Activated CD4-positive, alpha-beta T cell treated with anti-CD3 and anti-CD28 coated beads, Interleukin-2, Interleukin-6, amounts not matched to agents 100 ng/mL and 50 ng/mL, durations not matched to agents 16 hours and 8 hours (primary cell): ENCODE data around the gene IZUMO2.

Source experiments
- DNase-seq: peaks from one replicate; pipeline ENCODE4 v3.0.0-alpha.2; 2020

The IZUMO2 gene

DNA sequence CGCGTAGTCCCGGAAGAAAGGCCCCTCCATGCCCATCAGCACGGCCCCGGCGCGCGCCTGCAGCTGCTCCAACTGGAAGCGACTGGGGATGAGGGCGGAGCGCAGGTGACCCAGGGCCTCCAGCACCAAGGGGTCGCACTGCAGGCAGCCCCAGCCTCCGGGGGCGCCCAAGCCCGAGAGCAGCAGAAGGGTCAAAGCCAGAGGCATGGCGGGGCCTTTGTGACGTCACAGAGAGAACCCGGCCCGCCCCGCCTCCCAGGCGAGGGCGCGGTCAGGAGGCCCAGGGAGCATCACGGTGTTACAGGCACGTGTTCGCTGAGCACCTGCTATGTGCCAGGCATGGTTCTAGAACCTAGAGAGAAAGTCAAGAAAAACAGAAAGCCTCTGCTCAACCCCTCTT lies at the start of gene IZUMO2:
TSS of gene IZUMO2 (minus strand) at position 294 of the 400 bp plus-strand sequence. CDS start at position 207, 87 bp downstream.
- DNase-seq, result no peak

DNA sequence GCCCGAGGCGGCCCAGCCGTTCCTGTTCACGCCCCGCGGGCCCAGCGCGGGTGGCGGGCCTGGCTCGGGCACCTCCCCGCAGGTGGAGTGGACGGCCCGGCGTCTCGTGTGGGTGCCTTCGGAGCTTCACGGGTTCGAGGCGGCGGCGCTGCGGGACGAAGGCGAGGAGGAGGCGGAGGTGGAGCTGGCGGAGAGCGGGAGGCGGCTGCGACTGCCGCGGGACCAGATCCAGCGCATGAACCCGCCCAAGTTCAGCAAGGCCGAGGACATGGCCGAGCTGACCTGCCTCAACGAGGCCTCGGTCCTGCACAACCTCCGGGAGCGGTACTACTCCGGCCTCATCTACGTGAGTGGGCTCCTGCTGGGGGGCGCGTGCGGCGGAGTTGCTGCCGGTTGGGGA lies 47.3 kb upstream of the IZUMO2 start:
- DNase-seq, result no peak

DNA sequence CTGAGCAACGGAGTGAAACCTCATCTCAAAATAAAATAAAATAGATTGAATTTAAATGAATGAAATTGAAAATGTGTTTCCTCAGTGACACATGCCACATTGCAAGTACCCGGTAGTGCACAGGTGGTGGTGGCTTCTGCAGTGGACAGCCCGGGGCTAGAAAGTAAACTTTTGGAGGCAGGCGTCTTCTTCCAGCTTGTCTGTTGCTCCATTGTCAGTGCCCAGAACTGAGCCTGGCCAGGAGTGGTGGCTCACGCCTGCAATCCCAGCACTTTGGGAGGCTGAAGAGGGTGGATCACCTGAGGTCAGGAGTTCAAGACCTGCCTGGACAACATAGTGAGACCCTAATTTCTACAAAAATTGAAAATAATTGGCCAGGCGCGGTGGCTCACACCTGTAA lies 46.0 kb upstream of the IZUMO2 start:
- DNase-seq, result no peak

DNA sequence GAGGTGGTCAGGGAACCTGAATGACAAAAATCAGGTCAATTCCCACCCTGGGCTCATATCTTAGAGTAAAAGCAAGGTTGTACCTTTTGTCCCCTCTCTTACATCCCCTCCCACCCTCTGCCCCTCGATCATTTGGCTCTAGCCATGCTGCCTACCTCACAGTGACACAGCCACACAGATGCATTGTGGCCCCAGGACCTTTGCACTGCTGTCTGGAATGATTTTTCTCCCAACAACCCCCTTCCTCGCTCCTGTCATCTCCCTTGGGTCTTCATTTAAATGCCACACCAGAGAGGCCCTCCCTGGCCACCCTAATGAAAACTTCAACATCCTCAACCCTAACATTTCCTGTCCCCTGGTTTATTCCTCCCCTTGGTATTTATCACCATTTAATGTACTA lies 44.6 kb upstream of the IZUMO2 start:
- no peak for DNase-seq

DNA sequence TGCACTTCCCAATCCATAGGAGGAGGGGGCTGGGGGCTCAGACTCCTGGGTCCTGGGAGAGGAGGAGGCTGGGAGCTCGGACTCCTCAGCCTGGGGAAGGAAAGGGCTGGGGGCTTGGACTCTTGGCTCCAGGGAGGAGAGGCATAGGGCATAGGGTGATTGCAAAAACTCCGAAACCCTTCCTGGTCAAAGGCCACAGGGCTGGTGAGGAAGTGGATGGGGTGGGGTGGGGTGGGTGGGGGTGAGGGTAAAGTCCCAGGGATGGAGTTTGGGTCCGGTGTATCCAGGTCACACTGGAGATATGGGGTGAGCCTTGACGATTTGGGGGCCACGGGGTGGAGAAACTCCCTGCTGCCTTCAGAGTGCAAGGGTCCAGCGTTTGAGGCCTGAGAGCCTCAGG lies 43.1 kb upstream of the IZUMO2 start:
- no peak for DNase-seq

DNA sequence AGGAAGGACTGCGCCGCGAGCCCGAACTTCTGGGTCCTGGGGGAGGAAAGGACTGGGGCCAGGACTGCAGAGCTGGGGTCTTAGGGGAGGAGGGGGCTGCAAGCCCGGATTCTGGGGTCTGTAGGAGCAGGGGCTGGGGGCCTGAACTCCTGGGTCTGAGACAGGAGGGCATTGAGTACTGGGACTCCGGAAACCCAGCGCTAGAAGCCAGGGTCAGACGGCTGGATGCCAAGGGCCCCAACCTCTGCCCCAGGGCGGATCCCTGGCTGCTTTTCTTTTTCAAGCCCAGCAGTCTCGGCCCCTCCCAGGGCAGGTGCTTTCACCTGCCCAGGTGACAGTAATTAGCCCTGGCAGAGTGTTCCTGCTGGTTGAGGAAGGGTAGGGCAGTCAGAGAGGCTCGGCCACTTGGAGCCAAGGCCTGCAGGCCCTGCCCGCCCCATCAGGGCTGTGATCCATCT lies 42.6 kb upstream of the IZUMO2 start:
- no peak for DNase-seq

DNA sequence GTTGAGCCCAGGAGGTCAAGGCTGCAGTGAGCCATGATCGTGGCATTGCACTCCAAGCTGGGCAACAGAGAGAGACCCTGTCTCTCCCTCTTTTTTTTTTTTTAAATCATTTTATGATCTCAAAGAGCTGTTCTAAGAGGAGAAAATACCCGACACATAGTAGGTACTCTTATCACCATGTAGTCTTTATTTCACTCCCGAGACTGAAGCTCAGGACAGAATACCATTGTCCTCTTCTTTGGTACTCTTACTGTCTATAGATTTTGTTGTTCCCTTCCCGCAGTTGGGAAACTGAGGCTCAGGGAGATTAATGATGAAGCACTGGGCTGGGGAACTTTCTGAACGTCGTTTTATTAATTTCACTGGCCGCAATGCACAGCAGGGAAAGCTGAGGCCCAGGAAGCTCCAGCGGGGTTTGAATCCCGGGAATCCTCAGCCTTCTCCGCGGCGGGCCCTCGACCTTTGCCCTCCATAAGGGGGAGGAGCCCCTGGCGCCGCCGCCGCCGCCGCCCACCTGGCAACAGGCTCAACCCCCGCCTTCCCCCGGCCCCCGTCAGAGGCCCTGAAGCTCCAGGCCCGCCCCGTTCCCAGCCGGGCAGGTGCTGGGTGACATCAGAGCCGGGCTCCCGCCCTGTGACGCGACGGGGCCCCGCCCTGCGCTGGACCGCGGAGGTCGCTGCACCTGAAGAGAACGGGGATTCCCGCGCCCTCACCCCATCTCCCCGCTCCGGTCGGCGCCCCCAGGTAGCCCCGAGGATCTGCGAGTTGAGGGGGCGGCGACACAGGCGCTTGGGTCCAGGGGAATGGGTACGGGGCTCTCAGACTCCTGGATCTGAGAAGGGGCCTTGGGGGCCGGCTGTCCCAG lies 42.0 kb upstream of the IZUMO2 start:
- no peak for DNase-seq

DNA sequence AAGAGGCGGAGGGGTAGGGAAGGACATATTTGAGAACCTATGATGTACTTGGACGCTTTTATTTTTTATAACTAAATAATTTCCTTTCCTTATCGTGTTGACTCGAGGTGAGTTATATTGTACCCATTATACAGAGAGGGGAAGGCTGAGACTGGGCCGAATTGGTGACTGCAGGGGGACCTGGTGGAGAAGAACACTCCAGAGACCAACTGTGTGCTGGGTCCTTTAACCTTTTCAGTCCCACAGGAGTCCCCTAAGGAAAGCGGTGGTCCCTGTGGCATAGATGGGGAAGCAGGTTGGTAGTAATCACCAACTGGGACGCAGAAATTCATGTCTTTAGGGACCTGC lies 41.0 kb upstream of the IZUMO2 start:
- no peak for DNase-seq

DNA sequence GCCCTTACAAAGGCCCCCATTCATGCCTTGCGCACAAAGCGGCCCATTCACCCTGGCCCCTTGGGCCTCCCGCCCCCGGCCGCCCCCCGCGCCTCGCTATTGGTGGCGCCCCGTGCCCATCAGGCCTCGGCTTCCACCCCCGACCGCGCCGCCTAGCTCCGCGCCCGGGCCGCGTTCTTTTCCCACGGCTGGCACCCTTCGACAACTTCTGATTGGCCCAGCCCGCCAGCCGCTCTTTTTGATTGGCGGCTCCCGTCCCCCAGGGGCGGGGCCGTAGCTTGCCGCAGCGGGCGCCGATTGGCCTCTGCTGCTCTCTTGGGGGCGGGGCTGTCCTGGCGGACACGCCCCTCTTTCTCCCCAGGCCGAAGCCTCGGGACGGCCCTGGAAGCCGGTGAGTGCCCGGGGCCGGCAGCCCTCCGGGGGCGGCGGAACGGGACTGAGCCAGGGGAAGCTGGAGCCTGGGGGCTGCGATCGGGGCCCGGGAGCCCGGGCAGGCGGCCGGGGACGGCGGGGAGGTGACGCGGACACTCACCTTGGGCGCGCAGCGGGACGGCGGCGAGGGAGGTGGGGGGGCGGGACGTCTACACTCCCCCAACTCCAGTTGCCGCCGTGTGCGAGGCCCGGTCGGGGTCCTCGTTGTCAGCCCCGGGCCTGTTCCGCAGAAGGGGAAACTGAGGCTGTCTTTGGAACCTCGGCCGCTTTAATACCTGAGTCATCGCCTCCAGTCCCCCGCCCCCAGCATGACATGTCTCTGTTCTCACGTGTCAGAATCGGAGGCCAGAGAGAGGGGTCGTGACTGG lies 40.4 kb upstream of the IZUMO2 start, which contains the start of gene MYH14:
TSS of gene MYH14 (plus strand) at position 342 of the 800 bp plus-strand sequence. CDS start 6,744 bp downstream, outside the sequence.
- DNase-seq, result peak; percentile 14

DNA sequence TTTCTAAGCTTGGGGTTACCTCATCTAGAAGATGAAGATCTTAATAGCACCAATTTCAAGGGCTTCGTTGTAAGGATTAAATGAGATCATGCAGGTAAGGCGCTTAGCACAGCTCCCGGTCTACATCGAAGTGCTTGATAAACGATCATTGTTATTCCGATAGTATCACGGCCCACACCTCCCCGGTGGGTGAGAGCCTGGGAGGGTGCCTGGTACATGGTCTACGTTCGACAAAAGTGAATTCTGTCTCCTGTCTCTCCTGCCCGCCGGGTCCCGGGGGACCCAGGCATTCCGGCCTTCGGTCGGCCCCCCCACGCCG lies 39.8 kb upstream of the IZUMO2 start:
- no peak for DNase-seq

DNA sequence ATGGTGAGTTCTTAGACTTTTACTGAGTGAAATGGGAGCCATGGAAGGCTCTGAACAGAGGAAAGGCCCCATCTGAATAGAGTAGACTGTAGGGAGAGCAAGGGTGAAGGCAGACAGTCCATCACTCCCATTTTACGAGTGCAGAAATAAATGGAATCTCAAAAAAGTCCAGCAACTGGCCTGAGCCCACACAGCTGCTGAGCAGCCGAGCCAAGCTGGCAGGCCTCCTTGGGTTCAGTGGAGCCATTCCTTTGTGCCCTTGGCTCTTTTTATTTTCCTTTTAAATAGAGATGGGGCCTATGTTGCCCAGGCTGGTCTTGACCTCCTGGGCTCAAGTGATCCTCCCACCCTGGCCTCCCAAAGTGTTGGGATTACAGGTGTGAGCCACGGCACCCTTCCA lies 39.3 kb upstream of the IZUMO2 start:
- no peak for DNase-seq

DNA sequence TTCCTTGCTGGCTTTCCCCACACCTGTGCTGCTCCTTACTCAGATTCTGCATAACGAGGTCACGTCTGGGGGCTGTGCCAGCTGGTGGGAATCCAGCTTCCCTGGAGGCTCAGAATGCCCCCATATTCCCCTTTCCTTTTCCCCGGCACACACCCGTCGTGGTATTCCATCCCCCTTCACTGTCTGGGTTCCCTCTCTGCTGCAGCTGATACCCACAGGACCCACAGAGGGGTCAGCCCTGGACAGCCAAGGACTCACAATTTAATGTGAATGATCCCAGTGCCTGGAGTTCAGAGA lies 36.1 kb upstream of the IZUMO2 start:
- no peak for DNase-seq

DNA sequence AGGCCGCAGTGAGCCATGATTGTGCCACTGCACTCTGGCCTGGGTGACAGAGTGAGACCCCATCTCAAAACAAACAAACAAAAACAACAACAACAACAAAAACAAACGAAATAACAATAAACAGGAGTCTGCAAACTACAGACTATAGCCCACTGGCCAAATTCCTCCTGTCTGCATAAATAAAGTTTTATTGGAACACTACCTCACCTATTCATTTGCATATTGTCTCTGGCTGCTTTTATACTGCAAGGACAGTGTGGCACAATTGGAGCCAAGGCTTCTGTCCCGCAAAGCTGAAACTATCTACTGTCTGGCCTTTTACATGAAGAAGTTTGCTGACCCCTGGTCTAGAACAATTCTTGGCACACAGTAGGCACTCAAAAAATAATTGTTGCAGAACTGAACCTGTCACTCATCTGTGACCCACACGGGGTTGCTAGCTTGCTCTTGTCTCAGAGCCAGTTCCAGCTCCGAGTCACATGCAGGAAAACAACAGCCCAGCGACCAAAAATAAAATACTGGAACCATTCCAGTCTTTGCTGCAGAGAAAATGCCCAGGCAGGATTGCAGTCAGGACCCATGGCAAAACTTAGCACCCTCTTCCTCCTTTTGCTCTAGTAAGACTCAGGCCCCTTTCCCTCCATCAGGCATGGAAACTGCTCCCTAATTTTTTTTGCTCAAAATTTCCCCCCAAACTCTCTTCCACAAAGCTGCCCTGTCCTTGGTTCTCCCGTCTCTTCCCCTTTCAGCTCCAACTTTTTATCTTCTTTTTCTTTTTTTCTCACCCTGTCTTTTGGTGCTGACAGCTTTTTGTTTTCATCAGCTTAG lies 35.6 kb upstream of the IZUMO2 start:
- DNase-seq, result no peak

DNA sequence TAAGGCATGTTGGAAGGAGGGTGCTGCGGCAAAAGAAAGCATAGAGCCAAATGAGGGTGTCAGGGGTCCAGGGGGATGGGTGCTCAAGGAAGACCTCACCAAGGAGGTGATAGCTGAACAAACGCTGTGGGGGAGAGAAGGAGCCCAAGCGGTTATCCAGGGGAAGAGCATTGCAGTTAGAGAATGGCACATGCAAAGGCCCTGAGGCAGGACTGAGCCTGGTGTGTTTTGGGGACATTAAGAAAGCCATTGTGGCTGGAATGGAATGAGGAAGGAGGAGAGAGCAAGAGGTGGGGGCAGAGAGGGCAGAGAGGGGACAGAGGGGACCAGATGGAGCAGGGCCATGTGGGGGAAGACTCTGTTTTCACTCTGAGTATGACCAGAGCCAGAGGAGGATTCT lies 34.3 kb upstream of the IZUMO2 start:
- no peak for DNase-seq

DNA sequence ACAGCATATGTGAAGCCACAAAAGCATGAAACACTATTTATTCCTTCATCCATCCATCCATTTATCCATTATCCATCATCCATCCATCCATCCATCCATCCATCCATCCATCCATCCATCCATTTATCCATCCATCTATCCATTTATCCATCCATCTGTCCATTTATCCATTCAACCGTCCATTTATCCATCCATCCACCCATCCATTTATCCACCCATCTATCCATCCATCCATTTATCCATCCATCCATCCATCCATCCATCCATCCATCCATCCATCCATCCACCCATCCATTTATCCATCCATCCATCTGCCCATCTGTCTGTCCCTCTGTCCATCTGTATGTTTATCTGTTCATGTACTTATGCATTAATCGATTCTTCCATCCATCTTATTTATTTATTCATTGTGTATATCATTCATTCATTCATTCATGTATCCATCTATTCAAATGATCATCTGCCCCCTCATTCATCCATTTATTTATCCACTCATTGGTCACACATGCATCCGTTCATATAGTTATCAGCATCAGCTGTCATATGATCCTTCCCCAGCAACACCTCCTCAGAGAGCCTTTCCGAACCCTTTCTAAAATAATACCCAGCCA lies 33.3 kb upstream of the IZUMO2 start:
- DNase-seq, result no peak

DNA sequence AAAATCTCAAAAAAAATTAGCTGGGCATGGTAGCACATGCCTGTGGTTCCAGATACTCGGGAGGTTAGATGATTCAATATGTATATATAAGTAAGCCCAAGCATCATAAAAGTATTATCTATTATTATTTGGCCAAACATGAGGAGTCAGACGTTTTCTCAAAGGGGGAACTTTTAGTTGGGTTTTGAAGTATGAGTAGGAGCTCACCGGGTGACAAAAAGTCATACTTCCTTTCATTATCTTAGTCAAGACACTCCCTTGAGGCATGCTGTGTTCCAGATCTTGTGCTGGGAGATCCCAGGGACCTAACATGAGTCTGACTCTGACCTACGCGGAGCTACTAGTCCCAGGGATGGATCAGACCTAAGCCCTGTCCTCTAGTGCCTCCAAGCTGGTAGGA lies 32.1 kb upstream of the IZUMO2 start:
- no peak for DNase-seq

DNA sequence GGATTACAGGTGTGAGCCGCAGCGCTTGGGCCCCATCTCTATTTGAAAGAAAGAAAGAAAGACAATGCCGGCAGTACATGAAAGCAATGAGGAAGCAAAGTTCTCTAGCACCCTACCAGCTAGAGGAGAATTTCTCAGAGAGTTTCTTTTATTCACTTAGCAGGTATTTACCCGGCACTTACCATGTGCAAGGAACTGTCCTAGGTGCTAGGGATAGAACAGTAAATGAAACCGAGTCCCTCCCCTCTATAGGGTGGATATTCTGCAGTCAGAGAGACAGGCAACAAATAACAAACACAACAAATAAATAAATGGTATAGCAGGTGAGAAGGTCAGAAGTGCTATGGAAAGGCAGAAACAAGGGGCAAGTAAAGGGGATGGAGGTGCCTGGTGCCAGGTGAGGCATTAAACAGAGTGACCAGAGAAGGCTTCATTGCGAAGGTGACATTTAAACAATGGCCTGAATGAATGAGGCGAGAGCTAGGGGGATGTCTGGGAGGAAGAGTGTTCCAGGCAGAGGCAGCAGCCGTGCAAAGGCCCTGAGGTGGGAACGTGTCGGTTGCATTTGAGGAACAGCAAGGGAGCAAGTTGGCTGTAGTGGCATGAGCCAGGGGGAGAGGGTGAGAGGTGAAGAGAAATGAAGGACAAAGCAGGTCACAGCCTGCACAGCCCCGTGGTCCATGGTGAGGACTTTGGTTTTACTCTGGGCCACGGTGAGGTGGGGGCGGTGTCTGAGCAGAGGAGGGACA lies 29.6 kb upstream of the IZUMO2 start:
- no peak for DNase-seq

DNA sequence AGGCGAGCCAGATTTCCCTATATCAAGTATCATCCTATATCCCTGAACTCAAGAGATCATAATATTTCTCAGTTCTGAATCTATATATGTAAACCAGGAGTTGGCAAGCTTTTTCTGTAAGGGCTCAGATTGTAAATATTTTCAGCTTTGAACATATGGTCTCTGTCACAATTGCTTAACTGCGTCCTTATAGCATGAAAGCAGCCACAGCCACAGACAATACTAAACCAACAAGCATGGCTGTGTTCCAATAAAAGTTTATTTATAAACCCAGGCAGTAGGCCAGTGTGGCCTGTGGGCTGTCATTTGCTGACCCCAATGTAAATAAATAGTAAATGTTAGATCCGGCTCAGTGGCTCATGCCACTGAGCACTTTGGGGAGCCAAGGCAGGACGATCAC lies 28.1 kb upstream of the IZUMO2 start:
- no peak for DNase-seq

DNA sequence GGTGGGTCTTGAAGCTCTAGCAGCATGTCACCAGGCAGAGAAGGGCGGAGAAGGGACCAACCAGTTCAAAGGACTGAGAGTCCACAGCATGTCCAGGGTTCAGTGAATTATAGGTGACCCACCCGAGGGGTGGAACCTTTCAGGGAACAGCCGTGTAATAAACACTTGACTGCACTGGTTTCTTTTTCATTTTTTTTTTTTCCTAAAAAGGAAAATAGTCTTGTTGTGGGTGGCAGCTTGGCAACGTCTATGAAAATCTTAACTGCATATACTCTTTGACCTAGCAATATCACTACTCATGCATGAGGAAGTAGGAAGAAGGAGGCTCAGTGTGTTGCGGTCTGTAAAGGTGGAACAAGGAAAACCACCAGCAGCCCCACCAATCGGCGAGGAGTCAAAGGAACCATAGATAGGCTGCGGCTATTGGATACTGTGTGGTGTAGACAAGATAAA lies 27.4 kb upstream of the IZUMO2 start:
- DNase-seq, result no peak

DNA sequence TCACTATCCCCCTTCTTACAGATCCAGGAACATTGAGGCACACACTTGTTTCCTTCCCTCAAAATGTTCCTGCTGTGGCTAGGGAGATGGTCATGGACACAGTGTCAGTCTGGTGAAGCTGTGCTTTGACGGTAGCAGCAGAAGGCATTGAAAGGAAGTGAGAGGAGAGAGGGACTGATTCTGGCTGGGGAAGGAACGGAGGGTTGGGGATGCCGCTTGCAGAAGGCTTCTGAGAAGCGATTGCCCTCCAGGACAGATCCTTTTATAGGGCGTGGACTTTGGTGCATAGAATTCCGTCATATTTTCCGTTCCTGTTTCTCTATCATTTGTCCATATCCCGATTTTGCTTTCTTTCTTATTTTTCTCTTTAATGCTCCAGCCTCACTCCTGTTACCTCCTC lies 26.2 kb upstream of the IZUMO2 start:
- no peak for DNase-seq

DNA sequence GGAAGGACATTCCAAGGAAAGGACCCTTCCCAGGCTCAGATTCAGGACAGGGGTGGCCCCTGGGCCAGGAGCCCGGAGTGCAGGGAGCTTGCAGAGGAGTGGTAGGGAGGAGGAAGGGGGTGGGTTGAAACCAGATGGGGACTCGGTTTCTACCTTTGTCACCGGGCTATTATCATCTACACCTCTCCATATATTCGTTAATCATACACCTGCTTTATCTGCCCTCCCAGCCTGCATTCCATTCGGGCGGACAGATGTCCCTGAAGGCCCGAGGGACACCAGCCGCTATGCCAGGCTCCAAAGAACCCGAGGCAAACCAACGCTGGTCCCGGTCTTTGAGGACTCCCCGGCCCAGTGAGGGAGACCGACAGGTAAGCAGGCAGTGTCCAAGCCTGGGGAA lies 24.9 kb upstream of the IZUMO2 start:
- no peak for DNase-seq

DNA sequence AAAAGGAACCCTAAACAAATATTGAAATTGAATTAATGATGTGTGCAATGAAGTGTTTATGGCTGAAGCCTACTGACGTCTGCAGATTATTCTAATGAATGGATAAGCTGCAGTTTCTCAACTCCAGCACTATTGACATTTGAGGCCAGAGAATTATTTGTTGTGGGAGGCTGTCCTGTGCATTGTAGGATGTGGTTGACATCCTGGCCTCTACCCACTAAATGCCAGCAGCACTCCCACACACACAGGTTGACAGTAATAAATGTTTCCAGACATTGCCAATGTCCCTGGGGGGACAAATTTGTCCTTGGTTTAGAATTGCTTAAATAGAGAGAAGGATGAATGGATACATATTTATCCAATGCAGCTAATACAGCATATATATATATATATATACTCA lies 21.1 kb upstream of the IZUMO2 start:
- no peak for DNase-seq
